Measurements from ENCODE around the gene CTNNA3.

DNA sequence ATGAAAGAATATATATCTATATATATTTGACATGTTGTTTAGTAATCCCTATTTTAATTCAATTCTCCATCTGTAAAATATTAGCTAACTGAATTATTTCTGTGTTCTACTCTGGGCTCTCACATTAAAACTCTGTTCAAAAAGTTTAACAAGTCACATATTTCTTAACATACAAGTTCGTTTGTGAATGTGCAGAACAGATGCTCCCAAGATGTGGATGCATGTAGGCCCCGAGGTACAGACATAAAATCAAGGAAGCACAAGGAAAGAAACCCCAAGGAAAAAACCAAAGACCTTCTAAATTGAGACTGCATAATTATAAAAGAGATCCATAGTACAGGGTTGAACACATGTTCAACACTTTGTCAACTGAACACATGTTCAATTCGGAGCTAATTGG, 595.0 kb downstream of the CTNNA3 start:
- TF ChIP-seq, protein P1, sequence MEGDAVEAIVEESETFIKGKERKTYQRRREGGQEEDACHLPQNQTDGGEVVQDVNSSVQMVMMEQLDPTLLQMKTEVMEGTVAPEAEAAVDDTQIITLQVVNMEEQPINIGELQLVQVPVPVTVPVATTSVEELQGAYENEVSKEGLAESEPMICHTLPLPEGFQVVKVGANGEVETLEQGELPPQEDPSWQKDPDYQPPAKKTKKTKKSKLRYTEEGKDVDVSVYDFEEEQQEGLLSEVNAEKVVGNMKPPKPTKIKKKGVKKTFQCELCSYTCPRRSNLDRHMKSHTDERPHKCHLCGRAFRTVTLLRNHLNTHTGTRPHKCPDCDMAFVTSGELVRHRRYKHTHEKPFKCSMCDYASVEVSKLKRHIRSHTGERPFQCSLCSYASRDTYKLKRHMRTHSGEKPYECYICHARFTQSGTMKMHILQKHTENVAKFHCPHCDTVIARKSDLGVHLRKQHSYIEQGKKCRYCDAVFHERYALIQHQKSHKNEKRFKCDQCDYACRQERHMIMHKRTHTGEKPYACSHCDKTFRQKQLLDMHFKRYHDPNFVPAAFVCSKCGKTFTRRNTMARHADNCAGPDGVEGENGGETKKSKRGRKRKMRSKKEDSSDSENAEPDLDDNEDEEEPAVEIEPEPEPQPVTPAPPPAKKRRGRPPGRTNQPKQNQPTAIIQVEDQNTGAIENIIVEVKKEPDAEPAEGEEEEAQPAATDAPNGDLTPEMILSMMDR (IDR thresholded peaks at IDR 0.05): no peak
- no peak for TF ChIP-seq POLR2A (IDR thresholded peaks at IDR 0.05)
